HG02588 (cell line): ENCODE results near the gene GSE1.

Experiments used
- ATAC-seq: cut with Tn5 transposase; IDR thresholded peaks from one replicate; pipeline ENCODE4 v1.9.1; 2021; ENCODE audit warnings: mild to moderate bottlenecking, moderate library complexity; ENCODE audit not compliant: unreplicated experiment

The GSE1 gene

DNA sequence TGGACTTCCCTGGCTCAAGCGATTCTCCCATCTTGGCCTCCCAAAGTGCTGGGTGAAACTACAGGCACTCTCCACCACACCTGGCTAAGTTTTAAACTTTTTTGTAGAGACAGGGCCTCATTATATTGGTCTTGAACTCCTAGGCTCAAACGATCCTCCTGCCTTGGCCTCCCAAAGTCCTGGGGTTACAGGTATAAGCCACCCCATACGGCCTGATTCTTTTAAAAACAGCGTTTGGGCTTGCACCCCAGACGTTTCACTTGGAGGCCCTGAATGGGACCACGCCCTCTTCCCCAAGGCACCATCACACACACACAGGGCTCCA lies 105.0 kb downstream of the GSE1 start:
- ATAC-seq: no peak

DNA sequence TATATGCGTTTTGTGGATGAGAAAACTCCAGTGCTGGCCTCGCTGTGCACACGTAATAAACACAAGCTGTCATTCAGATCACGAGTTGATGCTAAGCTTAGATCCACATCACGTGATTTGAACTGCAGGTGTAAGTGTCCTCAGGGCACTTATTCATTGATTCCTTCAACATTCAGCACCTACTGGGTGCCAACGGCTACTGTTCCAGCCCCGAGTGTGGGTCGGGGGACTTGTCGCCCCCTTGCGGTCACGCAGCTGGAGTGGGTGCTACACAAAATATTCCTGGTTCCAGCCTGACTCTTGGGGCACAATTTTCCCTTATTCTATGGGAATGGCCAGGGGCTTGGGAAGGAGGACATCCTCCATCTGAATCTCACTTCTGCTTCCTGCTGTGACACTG lies 105.6 kb downstream of the GSE1 start:
- no peak for ATAC-seq

DNA sequence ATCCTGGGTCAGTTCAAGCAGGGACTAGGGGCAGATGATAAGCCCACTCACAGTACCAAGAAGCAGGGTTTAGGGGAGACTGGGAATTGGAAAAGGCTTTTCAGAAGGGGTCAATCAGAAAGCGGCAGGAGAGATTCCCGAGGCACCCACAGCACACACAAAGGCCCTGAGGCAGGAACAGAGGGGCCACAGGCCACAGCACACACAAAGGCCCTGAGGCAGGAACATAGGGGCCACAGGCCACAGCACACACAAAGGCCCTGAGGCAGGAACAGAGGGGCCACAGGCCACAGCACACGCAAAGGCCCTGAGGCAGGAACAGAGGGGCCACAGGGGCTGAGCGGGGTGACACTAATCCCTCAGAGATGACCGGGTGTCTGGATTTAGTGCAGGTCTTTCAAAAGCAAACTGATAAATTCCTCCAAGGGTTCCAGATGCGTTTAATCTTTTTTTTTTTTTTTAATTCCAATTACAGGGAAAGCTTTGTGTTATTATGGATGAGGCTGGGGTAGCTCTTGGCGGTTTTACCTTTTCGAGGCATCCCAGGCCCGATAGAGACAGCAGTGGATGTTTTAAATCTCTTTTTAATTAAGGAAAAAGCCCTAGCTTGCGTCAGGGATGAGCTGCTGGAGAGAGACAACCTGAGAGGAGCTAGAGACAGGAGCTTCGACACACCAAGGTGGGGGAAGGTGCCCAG lies 106.6 kb downstream of the GSE1 start:
- ATAC-seq: no peak

DNA sequence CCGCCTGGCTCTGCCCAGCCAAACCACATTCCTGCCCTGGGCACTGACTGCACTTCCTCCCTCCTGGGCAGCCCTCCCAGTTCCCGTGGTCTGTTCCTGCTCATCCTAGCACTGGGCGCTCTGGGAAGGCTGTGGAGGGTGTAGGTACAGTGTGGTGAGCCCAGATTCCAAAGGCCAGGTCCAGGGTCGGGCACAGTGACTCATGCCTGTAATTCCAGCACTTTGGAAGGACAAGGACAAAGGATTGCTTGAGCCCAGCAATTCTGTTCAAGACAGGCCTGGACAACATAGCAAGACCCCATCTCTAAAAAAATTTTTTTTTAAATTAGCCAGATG lies 107.1 kb downstream of the GSE1 start:
- no peak for ATAC-seq

DNA sequence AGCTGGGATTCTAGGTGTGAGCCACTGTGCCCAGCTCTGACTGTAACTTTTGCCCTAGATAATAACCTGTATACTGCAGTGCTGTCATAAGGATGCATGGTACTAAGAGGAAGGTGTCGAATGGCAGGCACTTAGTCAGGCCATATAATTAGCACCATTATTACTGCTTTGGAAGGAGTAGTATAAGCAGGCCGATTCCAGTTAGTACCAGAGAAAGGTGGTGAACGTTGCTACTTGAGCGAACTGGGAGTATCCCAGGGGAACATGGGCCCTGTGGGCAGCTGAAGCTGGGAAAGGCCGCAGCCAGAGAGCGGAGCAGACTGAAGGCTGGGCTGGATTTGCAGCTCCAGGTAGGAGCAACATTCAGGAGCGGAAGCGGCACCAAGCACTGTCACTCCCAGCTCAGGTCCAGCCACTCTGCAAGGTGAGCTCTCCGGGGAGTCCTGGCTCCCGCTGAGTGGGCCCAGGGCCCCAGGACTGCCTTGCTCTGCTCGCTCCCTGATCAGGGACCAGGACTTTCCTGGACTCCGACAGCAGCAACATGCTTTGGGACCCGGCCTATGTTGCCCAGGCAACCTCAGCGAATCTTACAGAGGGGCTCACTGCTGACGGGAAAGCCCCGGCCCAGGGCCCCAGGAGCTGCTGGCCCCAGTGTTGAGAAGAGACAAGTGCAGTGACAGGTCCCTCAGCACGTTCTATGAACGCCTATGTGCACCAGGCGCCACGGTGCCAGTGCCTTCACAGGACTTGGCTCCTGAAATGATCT lies 109.2 kb downstream of the GSE1 start:
- ATAC-seq: no peak

DNA sequence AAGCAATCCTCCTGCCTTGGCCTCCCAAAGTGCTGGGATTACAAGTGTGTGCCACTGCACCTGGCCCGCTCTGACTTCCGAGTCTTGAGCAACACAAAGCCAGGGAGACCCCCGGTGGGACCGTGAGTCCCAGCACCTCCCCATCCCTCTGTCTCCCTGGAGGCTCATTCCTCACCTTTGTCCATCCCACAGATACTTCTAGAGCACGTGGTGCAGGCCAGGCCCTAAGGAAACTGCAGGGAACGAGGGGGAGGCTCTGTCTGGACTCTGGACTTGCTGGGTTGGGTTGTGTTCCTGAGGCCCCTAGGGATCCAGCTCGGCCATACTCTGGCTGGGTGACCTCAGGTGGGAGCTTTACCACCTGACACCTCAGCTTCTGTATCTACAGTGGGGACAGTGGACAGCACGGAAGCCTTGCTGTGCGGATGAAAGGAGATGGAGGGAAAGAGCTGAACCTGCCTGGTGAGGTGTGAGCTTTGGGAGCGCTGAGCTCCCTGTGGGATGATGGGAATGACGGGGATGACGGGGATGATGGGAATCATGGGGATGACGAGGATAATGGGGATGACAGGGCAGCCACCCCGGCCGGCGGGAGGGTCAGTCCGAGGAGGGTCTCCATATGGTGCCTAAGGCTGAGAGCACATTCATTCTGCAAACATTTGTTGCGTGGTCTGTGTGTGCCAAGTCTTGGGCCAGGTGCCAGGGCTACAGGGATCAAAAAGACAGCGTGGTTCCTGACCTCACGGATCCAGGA lies 111.2 kb downstream of the GSE1 start:
- ATAC-seq: no peak

DNA sequence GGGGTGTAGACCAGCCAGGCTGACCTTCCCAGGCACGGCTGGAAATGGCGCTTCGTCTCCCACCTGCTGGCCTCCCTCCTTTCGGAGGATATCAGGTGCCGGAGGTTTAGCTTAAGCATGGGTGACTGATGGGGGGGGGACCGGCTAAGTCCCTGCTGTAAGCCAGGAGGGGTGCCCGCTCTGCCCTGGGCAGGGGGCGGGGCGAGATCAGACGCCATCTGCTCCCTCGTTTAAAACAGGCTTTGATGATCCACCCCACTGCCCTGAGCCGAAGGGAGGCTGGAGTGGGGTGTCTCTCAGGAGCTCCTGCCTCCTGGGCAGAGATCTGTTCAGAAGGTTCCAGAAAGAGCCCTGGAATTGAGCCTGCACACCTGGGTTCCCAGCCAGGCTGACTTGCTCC lies 111.8 kb downstream of the GSE1 start:
- ATAC-seq: no peak
